SK-N-MC (cell line): ENCODE results near the gene S100A4.

Source experiments
- EZH2 ChIP-seq: fragments of 200-600 bp; sonication (generic); IDR thresholded peaks from one replicate; pipeline ENCODE4 v1.6.1; 2017; ENCODE audit warnings: antibody characterized with exemption
- FOXP2 ChIP-seq: optimal IDR thresholded peaks from 2 replicates; pipeline ENCODE3; 2011; ENCODE audit warnings: mild to moderate bottlenecking, moderate library complexity; ENCODE audit not compliant: insufficient read depth; ENCODE audit errors: extremely low read length, control extremely low read depth
- POLR2AphosphoS5 ChIP-seq: IDR thresholded peaks from 2 replicates; pipeline ENCODE4 v1.6.1; 2012; ENCODE audit warnings: mild to moderate bottlenecking, low read depth, low read length, borderline replicate concordance

GRCh38 chr1:153525088-153525728 is 20.4 kb downstream of the S100A4 start:
- TF ChIP-seq POLR2AphosphoS5 = no peak
- TF ChIP-seq EZH2 = no peak
- no peak for TF ChIP-seq FOXP2
